ENCODE measurements around the gene SYNGR1.

GRCh38 chr22:39363751-39364515 lies 14.1 kb downstream of the SYNGR1 start:
- TF ChIP-seq CTCF (IDR thresholded peaks at IDR 0.05) (no peak), EZH2phosphoT487 (IDR thresholded peaks at IDR 0.05) (no peak), EZH2 (IDR thresholded peaks at IDR 0.05) (no peak)
